ENCODE data around the gene ZDHHC17.

The ZDHHC17 gene

DNA sequence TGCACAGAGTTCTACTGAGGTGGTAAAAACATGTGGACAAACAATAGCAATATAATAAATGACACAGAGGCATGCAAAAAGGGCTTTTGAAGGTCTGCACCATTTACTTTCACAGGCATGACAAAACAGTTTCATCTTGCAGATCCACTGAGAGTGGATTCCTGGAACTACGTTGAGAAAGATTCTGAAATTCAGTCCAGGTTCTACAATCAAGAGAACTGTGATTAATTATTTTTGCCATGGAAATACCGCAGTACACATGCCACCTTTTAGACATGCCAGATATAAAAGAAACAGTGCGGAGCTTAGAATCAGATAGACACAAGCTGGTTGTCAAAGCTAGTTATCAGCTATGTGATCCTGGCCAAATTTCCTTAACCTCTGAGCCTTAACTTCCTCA, 110.1 kb downstream of the ZDHHC17 start:
- H3K9me3 ChIP-seq (ENCODE audit: severe bottlenecking) = no peaks in the 10 kb centered on the region
- no peak overlapping the region for H3K27ac ChIP-seq
- no peak for DNase-seq
- no peaks in the 10 kb centered on the region for H3K27me3 ChIP-seq (ENCODE audit: insufficient read depth, low read depth, severe bottlenecking)
- TF ChIP-seq, protein P1, sequence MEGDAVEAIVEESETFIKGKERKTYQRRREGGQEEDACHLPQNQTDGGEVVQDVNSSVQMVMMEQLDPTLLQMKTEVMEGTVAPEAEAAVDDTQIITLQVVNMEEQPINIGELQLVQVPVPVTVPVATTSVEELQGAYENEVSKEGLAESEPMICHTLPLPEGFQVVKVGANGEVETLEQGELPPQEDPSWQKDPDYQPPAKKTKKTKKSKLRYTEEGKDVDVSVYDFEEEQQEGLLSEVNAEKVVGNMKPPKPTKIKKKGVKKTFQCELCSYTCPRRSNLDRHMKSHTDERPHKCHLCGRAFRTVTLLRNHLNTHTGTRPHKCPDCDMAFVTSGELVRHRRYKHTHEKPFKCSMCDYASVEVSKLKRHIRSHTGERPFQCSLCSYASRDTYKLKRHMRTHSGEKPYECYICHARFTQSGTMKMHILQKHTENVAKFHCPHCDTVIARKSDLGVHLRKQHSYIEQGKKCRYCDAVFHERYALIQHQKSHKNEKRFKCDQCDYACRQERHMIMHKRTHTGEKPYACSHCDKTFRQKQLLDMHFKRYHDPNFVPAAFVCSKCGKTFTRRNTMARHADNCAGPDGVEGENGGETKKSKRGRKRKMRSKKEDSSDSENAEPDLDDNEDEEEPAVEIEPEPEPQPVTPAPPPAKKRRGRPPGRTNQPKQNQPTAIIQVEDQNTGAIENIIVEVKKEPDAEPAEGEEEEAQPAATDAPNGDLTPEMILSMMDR (IDR thresholded peaks at IDR 0.05; ENCODE audit: low read depth, low read length) = no peak
- no peak overlapping the region for H3K4me3 ChIP-seq (ENCODE audit: low read depth, low read length)
- peaks cover 5% of the 10 kb centered on the region for H3K36me3 ChIP-seq

DNA sequence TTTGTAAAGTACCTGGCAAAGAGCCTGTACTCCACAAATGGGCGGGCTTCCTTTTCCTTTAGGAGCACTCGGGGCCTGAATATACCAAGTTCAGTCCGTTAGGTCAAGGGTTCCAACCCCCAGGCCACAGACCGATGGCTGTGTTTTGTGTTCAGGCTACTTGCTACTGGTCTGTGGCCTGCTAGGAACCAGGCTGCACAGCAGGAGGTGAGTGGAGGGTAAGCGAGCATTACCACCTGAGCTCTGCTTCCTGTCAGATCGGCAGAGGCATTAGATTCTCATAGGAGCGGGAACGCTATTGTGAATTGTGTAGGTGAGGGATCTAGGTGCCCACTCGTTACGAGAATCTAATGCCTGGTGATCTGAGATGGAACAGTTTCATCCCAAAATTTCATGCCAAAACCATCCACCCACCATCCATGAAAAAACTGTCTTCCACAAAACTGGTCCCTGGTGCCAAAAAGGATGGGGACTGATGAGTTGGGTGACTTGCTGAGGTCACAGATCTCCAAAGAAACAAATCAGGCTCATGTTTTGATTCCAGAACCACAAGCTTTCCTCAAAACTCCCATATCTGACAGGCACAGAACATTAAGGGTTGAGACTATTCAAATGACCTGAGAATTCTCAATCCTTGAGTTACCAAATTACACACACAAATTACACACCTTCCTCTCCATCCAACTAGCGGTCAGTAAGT, 110.7 kb downstream of the ZDHHC17 start:
- H3K36me3 ChIP-seq = peaks cover 5% of the 10 kb centered on the region; the same call in 1 of the 2 replicates
- TF ChIP-seq, protein P1 (IDR thresholded peaks at IDR 0.05; ENCODE audit: low read depth, low read length) = no peak
- no peak overlapping the region for H3K27ac ChIP-seq
- no peaks in the 10 kb centered on the region for H3K9me3 ChIP-seq (ENCODE audit: severe bottlenecking)
- no peak overlapping the region for H3K4me3 ChIP-seq (ENCODE audit: low read depth, low read length)
- H3K27me3 ChIP-seq (ENCODE audit: insufficient read depth, low read depth, severe bottlenecking) = no peaks in the 10 kb centered on the region
- DNase-seq = no peak

DNA sequence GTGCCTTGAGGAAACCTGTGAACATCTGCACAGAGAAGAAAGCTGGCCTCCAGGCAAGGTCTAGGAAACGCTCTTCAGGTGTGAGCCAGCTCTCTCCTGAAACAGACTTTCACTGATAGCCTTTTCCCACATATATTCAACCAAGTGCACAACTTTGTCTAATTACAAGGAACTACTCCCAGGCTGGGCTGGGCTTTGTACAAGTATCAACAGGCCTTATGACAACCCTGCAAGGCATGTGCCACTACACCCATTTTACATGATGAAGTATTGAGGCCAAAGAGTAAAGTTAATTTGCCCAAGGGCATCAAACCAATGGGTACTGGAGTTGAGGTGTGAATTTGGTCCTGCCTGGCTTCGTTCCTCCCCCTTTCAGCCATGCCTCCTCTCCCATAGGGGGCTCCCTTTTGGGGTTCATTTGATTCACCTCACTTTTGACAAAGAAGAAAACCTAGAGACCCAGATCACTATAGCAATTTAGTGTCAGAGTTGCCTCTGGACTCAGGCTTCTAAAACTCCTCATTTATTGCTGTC, 112.8 kb downstream of the ZDHHC17 start:
- Histone ChIP-seq H3K27ac (no peak overlapping the region), H3K36me3 (0 out of 2 replicates have a peak, but pooled peaks cover 3% of the 10 kb centered on the region), H3K9me3 (ENCODE audit: severe bottlenecking) (no peaks in the 10 kb centered on the region), H3K27me3 (ENCODE audit: insufficient read depth, low read depth, severe bottlenecking) (no peaks in the 10 kb centered on the region), H3K4me3 (ENCODE audit: low read depth, low read length) (no peak overlapping the region)
- TF ChIP-seq, protein P1 (IDR thresholded peaks at IDR 0.05; ENCODE audit: low read depth, low read length) = no peak
- DNase-seq = no peak

DNA sequence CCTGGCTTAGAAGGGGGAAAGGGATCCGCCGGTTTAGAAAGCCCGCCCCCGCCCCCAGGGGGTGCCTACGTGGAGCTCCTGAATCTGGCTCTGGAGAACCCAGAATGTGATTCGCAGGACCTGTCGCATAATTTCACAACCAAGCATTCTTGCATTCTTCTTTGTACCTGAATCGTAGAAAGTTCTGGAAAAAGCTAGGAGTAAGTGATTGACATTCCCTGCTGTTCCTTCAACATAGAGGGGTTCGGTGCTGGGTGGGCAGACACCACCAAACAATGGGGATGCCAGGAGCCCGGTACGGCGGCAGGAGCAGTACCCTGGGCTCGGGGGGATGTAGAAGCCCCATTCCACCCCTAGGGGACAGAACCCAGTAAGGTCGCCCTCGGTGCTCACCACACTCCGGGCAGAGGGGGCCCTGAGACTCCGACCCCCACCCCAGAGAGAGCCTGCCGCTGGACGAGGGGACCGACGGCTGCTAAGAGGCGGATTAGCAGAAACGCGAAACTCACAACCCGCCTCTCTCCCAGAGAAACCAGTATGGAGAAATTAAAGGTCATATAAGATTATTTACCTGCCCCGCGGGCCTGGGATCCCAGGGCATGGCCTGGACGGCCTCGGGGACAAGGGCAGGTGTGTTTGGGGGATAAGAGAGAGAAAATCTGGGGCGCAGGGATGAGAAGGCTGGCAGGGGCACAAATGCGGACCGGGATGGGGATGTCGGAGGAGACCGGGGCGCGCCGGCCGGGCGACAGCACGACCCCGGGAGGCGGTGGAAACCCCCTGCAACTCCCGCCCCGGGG, 114.4 kb downstream of the ZDHHC17 start:
- peak overlapping the region; percentile 95 for H3K4me3 ChIP-seq (ENCODE audit: low read depth, low read length)
- TF ChIP-seq, protein P1 (IDR thresholded peaks at IDR 0.05; ENCODE audit: low read depth, low read length) = peak; percentile 57
- 0 out of 2 replicates have a peak, but pooled peaks cover 3% of the 10 kb centered on the region for H3K36me3 ChIP-seq
- H3K27ac ChIP-seq = peak overlapping the region; percentile 93
- no peaks in the 10 kb centered on the region for H3K9me3 ChIP-seq (ENCODE audit: severe bottlenecking)
- H3K27me3 ChIP-seq (ENCODE audit: insufficient read depth, low read depth, severe bottlenecking) = no peaks in the 10 kb centered on the region
- peak; percentile 57 for DNase-seq

DNA sequence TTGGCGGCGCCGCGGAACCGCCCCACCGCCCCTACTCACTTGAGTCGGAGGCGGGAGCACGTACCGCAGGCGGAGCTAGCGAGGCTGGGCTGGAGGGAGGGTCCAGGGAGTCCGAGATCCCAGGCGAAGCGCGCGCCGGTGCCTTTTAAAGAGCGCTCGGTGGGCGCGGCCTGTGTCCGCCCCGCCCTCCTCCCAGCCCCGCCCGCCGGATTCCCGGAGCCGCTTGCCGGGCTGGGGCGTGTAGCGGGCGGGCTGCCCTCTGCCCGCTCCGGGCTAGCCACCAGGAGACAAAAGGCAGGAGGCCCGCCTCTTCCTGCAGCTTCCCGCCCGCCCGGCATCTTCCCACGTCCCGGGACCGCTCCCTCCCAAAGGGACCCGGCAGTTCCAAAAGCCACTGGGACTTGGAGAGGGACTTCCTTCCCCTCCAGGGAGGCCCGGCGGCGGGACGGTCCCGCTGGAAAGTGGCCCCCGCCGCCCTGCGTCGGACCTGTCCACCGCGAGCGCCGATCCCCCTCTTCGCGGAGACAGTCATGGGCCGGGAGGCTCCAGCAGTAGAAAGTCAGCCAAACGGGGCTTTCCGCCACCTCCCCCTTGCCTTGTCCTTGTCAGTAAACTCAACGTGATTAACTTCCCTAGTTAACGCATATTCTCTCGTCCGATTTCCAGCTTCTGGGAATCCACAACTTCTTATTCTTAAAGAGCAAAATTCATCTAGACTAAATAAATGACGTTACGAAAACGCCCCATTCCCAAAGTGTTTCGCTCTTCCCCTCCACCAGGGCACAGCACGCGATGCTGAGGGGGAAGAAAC, 115.2 kb downstream of the ZDHHC17 start, which contains the start of gene CSRP2:
Gene CSRP2, minus strand, starts transcription at position 121 of the 811 bp plus-strand sequence. CDS start 12,759 bp downstream, outside the sequence.
- H3K36me3 ChIP-seq = no peaks in the 10 kb centered on the region
- H3K4me3 ChIP-seq (ENCODE audit: low read depth, low read length) = peak within 1 kb of the TSS; percentile 95
- TF ChIP-seq, protein P1 (IDR thresholded peaks at IDR 0.05; ENCODE audit: low read depth, low read length) = no peak
- peak; percentile 93 for DNase-seq
- H3K9me3 ChIP-seq (ENCODE audit: severe bottlenecking) = no peaks in the 10 kb centered on the region
- no peaks in the 10 kb centered on the region for H3K27me3 ChIP-seq (ENCODE audit: insufficient read depth, low read depth, severe bottlenecking)
- H3K27ac ChIP-seq = peak within 1 kb of the TSS; percentile 93
